SU-DHL-6 (cell line): ENCODE measurements around the gene TPM4.

Source experiments
- H2AFZ ChIP-seq: fragments of 200-600 bp; sonication (generic); 2 replicates; pipeline ENCODE4 v1.6.1; 2014; ENCODE audit warnings: low read depth, mild to moderate bottlenecking, moderate library complexity, mixed read lengths, antibody characterized with exemption, low read length; ENCODE audit not compliant: severe bottlenecking
- H3F3A ChIP-seq: fragments of 200-600 bp; shearing (Covaris generic); 2 replicates; pipeline ENCODE4 v1.6.0; 2016; ENCODE audit warnings: antibody characterized with exemption, mild to moderate bottlenecking; ENCODE audit not compliant: insufficient read depth
- H3K27ac ChIP-seq: fragments of 200-600 bp; sonication (generic); 2 replicates; pipeline ENCODE4 v1.5.1; 2016; ENCODE audit warnings: low read depth, mild to moderate bottlenecking, low read length, moderate library complexity, mixed read lengths
- H3K27me3 ChIP-seq: fragments of 200-600 bp; sonication (generic), shearing (Covaris generic); 2 replicates; pipeline ENCODE4 v1.6.0; 2014; ENCODE audit warnings: mild to moderate bottlenecking, low read length
- H3K36me3 ChIP-seq: fragments of 200-600 bp; sonication (generic); 2 replicates; pipeline ENCODE4 v1.6.1; 2014; ENCODE audit warnings: mild to moderate bottlenecking, low read length, mixed read lengths
- H3K4me2 ChIP-seq: fragments of 300-600, 200-600 bp; shearing (Covaris generic), sonication (generic); 2 replicates; pipeline ENCODE4 v1.6.0; 2014; ENCODE audit warnings: low read length, low read depth, mild to moderate bottlenecking; ENCODE audit not compliant: poor library complexity, severe bottlenecking
- H3K4me3 ChIP-seq: fragments of 200-600 bp; sonication (generic); 2 replicates; pipeline ENCODE4 v1.5.1; 2014; ENCODE audit warnings: antibody characterized with exemption, low read length, mild to moderate bottlenecking, mixed read lengths; ENCODE audit not compliant: insufficient read depth, poor library complexity, severe bottlenecking
- H3K79me2 ChIP-seq: fragments of 200-600 bp; sonication (generic); 2 replicates; pipeline ENCODE4 v1.6.1; 2014; ENCODE audit warnings: mild to moderate bottlenecking, low read length, moderate library complexity; ENCODE audit not compliant: insufficient read depth
- H3K9ac ChIP-seq: fragments of 200-600 bp; sonication (generic); 2 replicates; pipeline ENCODE4 v1.7.0; 2014; ENCODE audit warnings: mild to moderate bottlenecking, low read length
- H3K9me2 ChIP-seq: fragments of 200-600 bp; sonication (generic); replicated peaks from 2 replicates; pipeline ENCODE4 v1.6.1; 2014; ENCODE audit warnings: low read length; ENCODE audit not compliant: insufficient read depth
- H3K9me3 ChIP-seq: fragments of 200-600 bp; sonication (generic); 2 replicates; pipeline ENCODE4 v1.6.1; 2014; ENCODE audit warnings: low read length, mixed read lengths; ENCODE audit not compliant: insufficient read depth
- H4K20me1 ChIP-seq: fragments of 200-600 bp; sonication (generic); 2 replicates; pipeline ENCODE4 v1.6.1; 2014; ENCODE audit warnings: low read depth, mild to moderate bottlenecking, antibody characterized with exemption, low read length, moderate library complexity, mixed read lengths
- EZH2phosphoT487 ChIP-seq: fragments of 200-600 bp; sonication (generic), shearing (Covaris generic); conservative IDR thresholded peaks from 2 replicates; pipeline ENCODE4 v1.6.1; 2018; ENCODE audit warnings: mild to moderate bottlenecking, antibody characterized with exemption, low read length, moderate library complexity, mixed read lengths
- TF ChIP-seq, protein P1 (sequence below): fragments of 200-600 bp; sonication (generic); IDR thresholded peaks from one replicate; pipeline ENCODE4 v1.5.1; 2017; ENCODE audit warnings: antibody characterized with exemption, mild to moderate bottlenecking, low read length, moderate library complexity; ENCODE audit not compliant: insufficient read depth, poor library complexity, severe bottlenecking

The TPM4 gene

DNA sequence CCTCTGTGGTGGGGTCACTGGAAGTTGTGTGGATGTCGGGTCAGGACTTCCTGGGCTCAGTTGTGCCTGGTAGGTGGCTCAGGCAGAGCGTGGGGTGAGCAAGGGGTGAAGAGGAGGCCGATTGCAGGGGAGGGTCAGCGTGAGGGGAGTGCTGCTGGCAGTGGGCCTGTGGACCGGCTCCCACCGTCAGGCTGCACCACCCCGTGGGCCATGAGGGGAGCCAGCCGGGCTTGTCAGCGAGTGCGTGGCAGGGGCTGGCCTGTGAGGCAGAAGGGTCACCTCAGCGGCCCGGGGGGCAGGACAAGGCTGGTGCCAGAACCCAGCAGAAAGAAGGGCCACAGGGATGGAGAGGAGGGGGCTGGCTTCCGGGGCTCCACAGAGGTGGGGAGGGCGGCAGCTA, 48.7 kb downstream of the TPM4 start:
- Histone ChIP-seq H3K4me2 (no peak overlapping the region), H3K9me2 (no peaks in the 10 kb centered on the region), H3K79me2 (peaks cover 14% of the 10 kb centered on the region), H3K9me3 (no peaks in the 10 kb centered on the region), H3K9ac (no peak overlapping the region), H3K4me3 (no peak overlapping the region), H3K27ac (no peak overlapping the region), H3F3A (peaks cover 2% of the 10 kb centered on the region; the same call in 1 of the 2 replicates), H4K20me1 (no peaks in the 10 kb centered on the region), H2AFZ (no peak overlapping the region), H3K27me3 (no peaks in the 10 kb centered on the region), H3K36me3 (no peaks in the 10 kb centered on the region)
- TF ChIP-seq, protein P1, sequence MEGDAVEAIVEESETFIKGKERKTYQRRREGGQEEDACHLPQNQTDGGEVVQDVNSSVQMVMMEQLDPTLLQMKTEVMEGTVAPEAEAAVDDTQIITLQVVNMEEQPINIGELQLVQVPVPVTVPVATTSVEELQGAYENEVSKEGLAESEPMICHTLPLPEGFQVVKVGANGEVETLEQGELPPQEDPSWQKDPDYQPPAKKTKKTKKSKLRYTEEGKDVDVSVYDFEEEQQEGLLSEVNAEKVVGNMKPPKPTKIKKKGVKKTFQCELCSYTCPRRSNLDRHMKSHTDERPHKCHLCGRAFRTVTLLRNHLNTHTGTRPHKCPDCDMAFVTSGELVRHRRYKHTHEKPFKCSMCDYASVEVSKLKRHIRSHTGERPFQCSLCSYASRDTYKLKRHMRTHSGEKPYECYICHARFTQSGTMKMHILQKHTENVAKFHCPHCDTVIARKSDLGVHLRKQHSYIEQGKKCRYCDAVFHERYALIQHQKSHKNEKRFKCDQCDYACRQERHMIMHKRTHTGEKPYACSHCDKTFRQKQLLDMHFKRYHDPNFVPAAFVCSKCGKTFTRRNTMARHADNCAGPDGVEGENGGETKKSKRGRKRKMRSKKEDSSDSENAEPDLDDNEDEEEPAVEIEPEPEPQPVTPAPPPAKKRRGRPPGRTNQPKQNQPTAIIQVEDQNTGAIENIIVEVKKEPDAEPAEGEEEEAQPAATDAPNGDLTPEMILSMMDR = no peak
- TF ChIP-seq EZH2phosphoT487 = no peak

DNA sequence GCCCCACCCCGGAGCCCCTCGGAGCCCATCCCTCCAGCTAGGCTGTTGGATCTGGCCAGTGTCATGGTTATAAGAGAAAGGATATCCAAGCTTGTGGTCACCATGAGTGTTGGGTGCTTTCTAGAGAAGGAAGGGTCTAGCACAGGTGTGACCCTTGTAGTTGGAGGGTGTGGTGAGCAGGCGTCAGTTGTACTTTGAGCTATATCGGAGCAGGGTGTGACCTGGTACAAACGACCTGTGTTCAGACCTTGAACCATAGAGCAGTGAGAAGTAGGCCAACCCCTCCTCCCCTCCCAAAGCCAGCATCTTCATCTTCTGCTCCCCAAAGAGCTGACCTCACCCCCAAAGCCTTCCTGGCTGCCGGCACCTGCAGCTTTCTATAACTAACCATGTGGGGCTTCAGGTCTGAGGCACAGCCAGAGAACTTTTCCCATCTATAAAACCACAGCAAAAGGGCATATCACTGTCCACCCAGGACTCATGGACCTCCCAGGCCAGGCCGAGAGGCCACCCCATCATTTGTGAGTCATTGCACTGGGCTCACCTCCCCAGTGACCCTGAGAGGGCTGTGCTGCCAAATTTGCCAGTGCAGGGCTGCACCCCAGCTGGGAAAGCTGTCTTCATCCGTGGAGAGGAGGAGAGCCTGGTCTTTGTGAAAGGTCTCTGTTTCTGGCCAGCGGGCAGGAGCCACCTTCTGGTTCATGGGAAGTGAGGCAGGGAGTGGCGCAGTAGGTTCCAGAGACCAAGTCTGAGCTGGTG, 49.6 kb downstream of the TPM4 start:
- H4K20me1 ChIP-seq = no peaks in the 10 kb centered on the region
- H3K9me3 ChIP-seq = no peaks in the 10 kb centered on the region
- H3K9me2 ChIP-seq = no peaks in the 10 kb centered on the region
- no peak overlapping the region for H3K27ac ChIP-seq
- H3K79me2 ChIP-seq = peaks cover 12% of the 10 kb centered on the region; the same call in 1 of the 2 replicates
- no peak overlapping the region for H3K9ac ChIP-seq
- no peaks in the 10 kb centered on the region for H3K27me3 ChIP-seq
- no peak overlapping the region for H3K4me2 ChIP-seq
- H3K4me3 ChIP-seq = no peak overlapping the region
- H2AFZ ChIP-seq = no peak overlapping the region
- TF ChIP-seq, protein P1 = no peak
- TF ChIP-seq EZH2phosphoT487 = no peak
- no peaks in the 10 kb centered on the region for H3F3A ChIP-seq
- H3K36me3 ChIP-seq = peaks cover 6% of the 10 kb centered on the region

GRCh38 chr19:16127080-16127479, 50.8 kb downstream of the TPM4 start:
- Histone ChIP-seq H3K36me3 (peaks cover 12% of the 10 kb centered on the region), H3K27me3 (no peaks in the 10 kb centered on the region), H3K4me2 (no peak overlapping the region)

DNA sequence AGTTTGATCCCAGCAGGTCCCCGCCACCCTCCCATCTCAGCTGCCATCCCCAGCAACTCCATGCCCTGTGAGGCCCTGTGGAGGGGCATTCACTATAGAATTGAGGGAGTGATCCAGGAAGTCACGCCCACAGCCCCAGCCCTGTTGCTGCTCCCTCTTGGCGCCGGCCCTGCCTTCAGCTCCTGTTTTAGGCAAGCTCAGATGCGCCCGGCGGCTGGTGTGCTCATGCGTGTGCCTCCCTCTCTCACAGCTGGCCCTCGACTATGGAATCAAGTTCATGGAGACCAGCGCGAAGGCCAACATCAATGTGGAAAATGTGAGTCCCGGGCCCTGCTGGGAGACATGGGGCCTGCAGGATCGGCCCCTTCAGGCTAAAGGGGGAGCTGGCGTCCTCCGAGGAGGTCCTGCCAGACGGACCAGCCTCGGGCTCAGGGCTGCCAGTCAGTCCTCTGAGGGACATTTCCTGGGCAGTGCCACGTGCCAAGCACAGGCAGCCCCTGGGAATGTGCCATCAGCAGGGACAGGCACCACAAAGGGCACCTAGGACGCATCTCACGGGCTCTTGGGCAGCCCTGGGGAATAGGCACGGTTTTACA, 51.6 kb downstream of the TPM4 start:
- H3K36me3 ChIP-seq = peaks cover 14% of the 10 kb centered on the region
- no peaks in the 10 kb centered on the region for H4K20me1 ChIP-seq
- no peak overlapping the region for H3K27ac ChIP-seq
- no peak overlapping the region for H3K9ac ChIP-seq
- no peaks in the 10 kb centered on the region for H3K9me2 ChIP-seq
- H3K4me2 ChIP-seq = no peak overlapping the region
- no peak overlapping the region for H3K4me3 ChIP-seq
- H3K9me3 ChIP-seq = no peaks in the 10 kb centered on the region
- no peak overlapping the region for H2AFZ ChIP-seq
- H3K79me2 ChIP-seq = 0 out of 2 replicates have a peak, but pooled peaks cover 5% of the 10 kb centered on the region
- H3F3A ChIP-seq = no peaks in the 10 kb centered on the region; the same call in 1 of the 2 replicates
- no peaks in the 10 kb centered on the region for H3K27me3 ChIP-seq
- no peak for TF ChIP-seq EZH2phosphoT487
- TF ChIP-seq, protein P1 = no peak

More at GRCh38 chr19:16127080-16127479, 50.8 kb downstream of the TPM4 start:
- Histone ChIP-seq H3K9ac (no peak overlapping the region), H3K9me2 (no peaks in the 10 kb centered on the region), H3F3A (no peaks in the 10 kb centered on the region; the same call in 1 of the 2 replicates), H3K9me3 (no peaks in the 10 kb centered on the region), H3K27ac (no peak overlapping the region), H3K79me2 (0 out of 2 replicates have a peak, but pooled peaks cover 7% of the 10 kb centered on the region), H2AFZ (no peak overlapping the region), H4K20me1 (no peaks in the 10 kb centered on the region), H3K4me3 (no peak overlapping the region)
- TF ChIP-seq EZH2phosphoT487 = no peak
